HG02884 (cell line): ENCODE data around the gene FASTKD3.
"Not testable (repeated sequence)": the region's sequence is repeated elsewhere in the genome, so short reads cannot be mapped to it uniquely, and the experiment has no call there.

Experiments
- ATAC-seq: cut with Tn5 transposase; IDR thresholded peaks from one replicate; pipeline ENCODE4 v1.9.1; 2021; ENCODE audit warnings: mild to moderate bottlenecking, moderate library complexity; ENCODE audit not compliant: unreplicated experiment

FASTKD3 gene

GRCh38 chr5:7868773-7869473 is at the start of gene FASTKD3, which contains the start of gene MTRR:
Gene FASTKD3 (minus strand): TSS chr5:7869031. CDS start chr5:7868083, 948 bp downstream.
Gene MTRR (plus strand): TSS chr5:7869148. CDS start chr5:7870795, 1,647 bp downstream.
- ATAC-seq: peak; percentile 97

GRCh38 chr5:7917130-7918123 is 48.6 kb upstream of the FASTKD3 start:
- no peak for ATAC-seq

- ATAC-seq: no peak
Observed at GRCh38 chr5:7916171-7916804, 47.5 kb upstream of the FASTKD3 start.

- ATAC-seq: not testable (repeated sequence)
Observed at GRCh38 chr5:7911429-7911771, 42.6 kb upstream of the FASTKD3 start.

- no peak for ATAC-seq
Observed at GRCh38 chr5:7910738-7911428, 42.1 kb upstream of the FASTKD3 start.

- ATAC-seq: no peak
Observed at GRCh38 chr5:7908317-7908716, 39.5 kb upstream of the FASTKD3 start.

- ATAC-seq: no peak
Observed at GRCh38 chr5:7907612-7908011, 38.8 kb upstream of the FASTKD3 start.

GRCh38 chr5:7904170-7904569 is 35.3 kb upstream of the FASTKD3 start:
- no peak for ATAC-seq

- ATAC-seq: no peak
Observed at GRCh38 chr5:7902666-7903625, 34.1 kb upstream of the FASTKD3 start.

GRCh38 chr5:7902201-7902600 is 33.4 kb upstream of the FASTKD3 start:
- ATAC-seq: no peak

- ATAC-seq: peak; percentile 68
Observed at GRCh38 chr5:7897014-7897600, 28.3 kb upstream of the FASTKD3 start.

GRCh38 chr5:7894860-7895259 is 26.0 kb upstream of the FASTKD3 start:
- ATAC-seq: peak; percentile 93

- no peak for ATAC-seq
Observed at GRCh38 chr5:7894439-7894838, 25.6 kb upstream of the FASTKD3 start.

- no peak for ATAC-seq
Observed at GRCh38 chr5:7888901-7889300, 20.1 kb upstream of the FASTKD3 start.

- ATAC-seq: no peak
Observed at GRCh38 chr5:7886849-7887475, 18.1 kb upstream of the FASTKD3 start.

GRCh38 chr5:7884491-7885267 is 15.8 kb upstream of the FASTKD3 start:
- ATAC-seq: no peak

GRCh38 chr5:7882926-7883325 is 14.1 kb upstream of the FASTKD3 start:
- no peak for ATAC-seq

- ATAC-seq: no peak
Observed at GRCh38 chr5:7881816-7882215, 13.0 kb upstream of the FASTKD3 start.
